Measurements from ENCODE around the gene EDEM2. TPM values are rescaled to one million over a fixed set of nuclear protein-coding genes. Genes with fewer than 3 reads are reported as not detected.

The EDEM2 gene
- total RNA-seq, 1 experiment from 2014 or later, result 23.6 TPM

- intact Hi-C loops (cut with micrococcal nuclease), result no loop called here
- TF ChIP-seq, protein P1, sequence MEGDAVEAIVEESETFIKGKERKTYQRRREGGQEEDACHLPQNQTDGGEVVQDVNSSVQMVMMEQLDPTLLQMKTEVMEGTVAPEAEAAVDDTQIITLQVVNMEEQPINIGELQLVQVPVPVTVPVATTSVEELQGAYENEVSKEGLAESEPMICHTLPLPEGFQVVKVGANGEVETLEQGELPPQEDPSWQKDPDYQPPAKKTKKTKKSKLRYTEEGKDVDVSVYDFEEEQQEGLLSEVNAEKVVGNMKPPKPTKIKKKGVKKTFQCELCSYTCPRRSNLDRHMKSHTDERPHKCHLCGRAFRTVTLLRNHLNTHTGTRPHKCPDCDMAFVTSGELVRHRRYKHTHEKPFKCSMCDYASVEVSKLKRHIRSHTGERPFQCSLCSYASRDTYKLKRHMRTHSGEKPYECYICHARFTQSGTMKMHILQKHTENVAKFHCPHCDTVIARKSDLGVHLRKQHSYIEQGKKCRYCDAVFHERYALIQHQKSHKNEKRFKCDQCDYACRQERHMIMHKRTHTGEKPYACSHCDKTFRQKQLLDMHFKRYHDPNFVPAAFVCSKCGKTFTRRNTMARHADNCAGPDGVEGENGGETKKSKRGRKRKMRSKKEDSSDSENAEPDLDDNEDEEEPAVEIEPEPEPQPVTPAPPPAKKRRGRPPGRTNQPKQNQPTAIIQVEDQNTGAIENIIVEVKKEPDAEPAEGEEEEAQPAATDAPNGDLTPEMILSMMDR (IDR thresholded peaks at IDR 0.05; ENCODE audit: unreplicated experiment), result no peak
- no peak overlapping the region for H3K27ac Mint-ChIP-seq (ENCODE audit: low read depth, unreplicated experiment)
- POLR2A ChIA-PET, result interaction anchor here (0.6 to 1.2 kb wide), 3 partner anchors 27 to 35 kb away, joined by 3 to 4 read pairs (median 3); partner anchors contain the start of gene EDEM2
- BruUV-seq (replicated peaks), result no TSS peak
- H3K4me1 Mint-ChIP-seq (ENCODE audit: insufficient read depth, unreplicated experiment), result no peaks in the 10 kb centered on the region
- no peaks in the 10 kb centered on the region for H3K27me3 Mint-ChIP-seq (ENCODE audit: insufficient read depth, unreplicated experiment)
- H3K36me3 Mint-ChIP-seq (ENCODE audit: insufficient read depth, unreplicated experiment), result peaks cover 5% of the 10 kb centered on the region
- DNase-seq (ENCODE audit: unreplicated experiment), result no peak
- H3K9me3 Mint-ChIP-seq (ENCODE audit: unreplicated experiment), result no peaks in the 10 kb centered on the region
- CTCF ChIA-PET, result interaction anchor here (0.6 to 1.0 kb wide), 3 partner anchors 35 to 77 kb away, joined by 3 read pairs; no protein-coding TSS in a partner anchor
- no peak overlapping the region for H3K4me3 Mint-ChIP-seq (ENCODE audit: unreplicated experiment)
Observed at GRCh38 chr20:35179292-35180212, 32.4 kb upstream of the EDEM2 start.

GRCh38 chr20:35176132-35176531 is 29.0 kb upstream of the EDEM2 start:
- POLR2A ChIA-PET, result interaction anchor here (0.6 kb wide), 1 partner anchor 102 kb away, joined by 4 read pairs; the partner anchor contains the start of gene MMP24OS
- no peak overlapping the region for H3K27ac Mint-ChIP-seq (ENCODE audit: low read depth, unreplicated experiment)
- H3K4me1 Mint-ChIP-seq (ENCODE audit: insufficient read depth, unreplicated experiment), result peaks cover 26% of the 10 kb centered on the region
- TF ChIP-seq, protein P1 (IDR thresholded peaks at IDR 0.05; ENCODE audit: unreplicated experiment), result no peak
- H3K9me3 Mint-ChIP-seq (ENCODE audit: unreplicated experiment), result no peaks in the 10 kb centered on the region
- H3K27me3 Mint-ChIP-seq (ENCODE audit: insufficient read depth, unreplicated experiment), result no peaks in the 10 kb centered on the region
- no TSS peak for BruUV-seq (replicated peaks)
- intact Hi-C loops (cut with micrococcal nuclease), result no loop called here
- CTCF ChIA-PET, result interaction anchor here (0.5 to 1.3 kb wide), 2 partner anchors 31 to 1598 kb away, joined by 4 to 5 read pairs; no protein-coding TSS in a partner anchor
- DNase-seq (ENCODE audit: unreplicated experiment), result no peak
- no peak overlapping the region for H3K4me3 Mint-ChIP-seq (ENCODE audit: unreplicated experiment)
- H3K36me3 Mint-ChIP-seq (ENCODE audit: insufficient read depth, unreplicated experiment), result peaks cover 5% of the 10 kb centered on the region

- Mint-ChIP-seq H3K9me3 (ENCODE audit: unreplicated experiment) (no peaks in the 10 kb centered on the region), H3K27me3 (ENCODE audit: insufficient read depth, unreplicated experiment) (no peaks in the 10 kb centered on the region), H3K4me3 (ENCODE audit: unreplicated experiment) (no peak overlapping the region), H3K36me3 (ENCODE audit: insufficient read depth, unreplicated experiment) (peaks cover 5% of the 10 kb centered on the region), H3K27ac (ENCODE audit: low read depth, unreplicated experiment) (no peak overlapping the region), H3K4me1 (ENCODE audit: insufficient read depth, unreplicated experiment) (peaks cover 26% of the 10 kb centered on the region)
- no TSS peak for BruUV-seq (replicated peaks)
- TF ChIP-seq, protein P1 (IDR thresholded peaks at IDR 0.05; ENCODE audit: unreplicated experiment), result no peak
- no peak for DNase-seq (ENCODE audit: unreplicated experiment)
- ChIA-PET CTCF (interaction anchor here (0.6 to 1.5 kb wide), 2 partner anchors 18 to 34 kb away, joined by 4 to 5 read pairs; no protein-coding TSS in a partner anchor), POLR2A (interaction anchor here (0.7 kb wide), 1 partner anchor 1397 kb away, joined by 3 read pairs; no protein-coding TSS in a partner anchor)
- intact Hi-C loops (cut with micrococcal nuclease), result no loop called here
Observed at GRCh38 chr20:35174458-35175216, 27.5 kb upstream of the EDEM2 start.

Data from MCF 10A (cell line).